RWPE2 (cell line): ENCODE data around the gene ADRA2C.

Experiments used
- ATAC-seq: fragments of 200-7000 bp; cut with Tn5 transposase; 3 replicates; pipeline ENCODE4 v1.9.1; 2021; ENCODE audit warnings: low read depth
- DNase-seq: peaks from one replicate; pipeline ENCODE4 v3.0.0-alpha.2; 2020; ENCODE audit warnings: low spot score
- H3K27ac ChIP-seq: fragments of 450-650 bp; 2 replicates; pipeline ENCODE4 v1.5.1; 2017; ENCODE audit warnings: mild to moderate bottlenecking; ENCODE audit not compliant: poor library complexity, severe bottlenecking
- H3K27me3 ChIP-seq: fragments of 250-450 bp; sonication (Bioruptor Pico); 2 replicates; pipeline ENCODE4 v1.5.1; 2021; ENCODE audit warnings: mild to moderate bottlenecking, moderate library complexity; ENCODE audit not compliant: insufficient read depth, poor library complexity, severe bottlenecking
- H3K36me3 ChIP-seq: fragments of 250-450 bp; sonication (Bioruptor Pico); 2 replicates; pipeline ENCODE4 v1.5.1; 2020; ENCODE audit warnings: low read depth, mild to moderate bottlenecking, moderate library complexity
- H3K4me1 ChIP-seq: fragments of 250-450 bp; sonication (Bioruptor Pico); 2 replicates; pipeline ENCODE4 v1.5.1; 2021; ENCODE audit warnings: mild to moderate bottlenecking, moderate library complexity; ENCODE audit not compliant: insufficient read depth, poor library complexity, severe bottlenecking
- H3K4me3 ChIP-seq: fragments of 250-450 bp; sonication (Bioruptor Pico); 2 replicates; pipeline ENCODE4 v1.5.1; 2021; ENCODE audit warnings: mild to moderate bottlenecking, moderate library complexity; ENCODE audit not compliant: severe bottlenecking
- H3K9me3 ChIP-seq: fragments of 250-450 bp; sonication (Bioruptor Pico); 2 replicates; pipeline ENCODE4 v1.5.1; 2021; ENCODE audit warnings: mild to moderate bottlenecking, moderate library complexity; ENCODE audit not compliant: severe bottlenecking
- CTCF ChIP-seq: fragments of 450-650 bp; IDR thresholded peaks from one replicate; pipeline ENCODE4 v1.5.1; 2017; ENCODE audit warnings: mild to moderate bottlenecking, moderate library complexity; ENCODE audit not compliant: poor library complexity, severe bottlenecking

ADRA2C gene

GRCh38 chr4:3749081-3749480 is 17.1 kb upstream of the ADRA2C start:
- no peak for ATAC-seq
- H3K4me3 ChIP-seq = no peak overlapping the region
- H3K9me3 ChIP-seq = no peaks in the 10 kb centered on the region
- H3K36me3 ChIP-seq = no peaks in the 10 kb centered on the region
- H3K4me1 ChIP-seq = no peaks in the 10 kb centered on the region
- H3K27me3 ChIP-seq = peaks cover 71% of the 10 kb centered on the region
- DNase-seq = no peak
- TF ChIP-seq CTCF = no peak
- no peak overlapping the region for H3K27ac ChIP-seq

GRCh38 chr4:3750334-3750733 is 15.9 kb upstream of the ADRA2C start:
- no peaks in the 10 kb centered on the region for H3K9me3 ChIP-seq
- TF ChIP-seq CTCF = no peak
- no peaks in the 10 kb centered on the region for H3K4me1 ChIP-seq
- no peaks in the 10 kb centered on the region for H3K36me3 ChIP-seq
- DNase-seq = no peak
- ATAC-seq = no peak
- no peak overlapping the region for H3K4me3 ChIP-seq
- peaks cover 60% of the 10 kb centered on the region for H3K27me3 ChIP-seq
- no peak overlapping the region for H3K27ac ChIP-seq

- DNase-seq (no peak), ATAC-seq (no peak)
- Histone ChIP-seq H3K4me3 (no peak overlapping the region), H3K9me3 (no peaks in the 10 kb centered on the region), H3K4me1 (no peaks in the 10 kb centered on the region), H3K27me3 (peaks cover 50% of the 10 kb centered on the region), H3K27ac (no peak overlapping the region), H3K36me3 (no peaks in the 10 kb centered on the region)
- TF ChIP-seq CTCF = no peak
These were observed 14.2 kb upstream of the ADRA2C start for GRCh38 chr4:3752022-3752421.

- no peak for DNase-seq
- Histone ChIP-seq H3K36me3 (no peaks in the 10 kb centered on the region), H3K27me3 (peaks cover 32% of the 10 kb centered on the region), H3K4me1 (no peaks in the 10 kb centered on the region), H3K4me3 (no peak overlapping the region), H3K9me3 (no peaks in the 10 kb centered on the region), H3K27ac (no peak overlapping the region)
- no peak for TF ChIP-seq CTCF
- ATAC-seq = no peak
These were observed 12.3 kb upstream of the ADRA2C start for GRCh38 chr4:3753726-3754412.

GRCh38 chr4:3756343-3757059 is 9.7 kb upstream of the ADRA2C start:
- Histone ChIP-seq H3K4me3 (no peak overlapping the region), H3K27me3 (peaks cover 17% of the 10 kb centered on the region), H3K4me1 (no peaks in the 10 kb centered on the region), H3K36me3 (no peaks in the 10 kb centered on the region), H3K9me3 (no peaks in the 10 kb centered on the region), H3K27ac (no peak overlapping the region)
- DNase-seq (no peak), ATAC-seq (no peak)
- no peak for TF ChIP-seq CTCF
